ENCODE results near the gene LRRTM4. TPM values are rescaled to one million over a fixed set of nuclear protein-coding genes. Genes with fewer than 3 reads are reported as not detected.

LRRTM4 gene
- polyA plus RNA-seq, 1 donor (not counting 4 experiments of a cell fraction or from before 2014, with no cell fraction given), result not detected

DNA sequence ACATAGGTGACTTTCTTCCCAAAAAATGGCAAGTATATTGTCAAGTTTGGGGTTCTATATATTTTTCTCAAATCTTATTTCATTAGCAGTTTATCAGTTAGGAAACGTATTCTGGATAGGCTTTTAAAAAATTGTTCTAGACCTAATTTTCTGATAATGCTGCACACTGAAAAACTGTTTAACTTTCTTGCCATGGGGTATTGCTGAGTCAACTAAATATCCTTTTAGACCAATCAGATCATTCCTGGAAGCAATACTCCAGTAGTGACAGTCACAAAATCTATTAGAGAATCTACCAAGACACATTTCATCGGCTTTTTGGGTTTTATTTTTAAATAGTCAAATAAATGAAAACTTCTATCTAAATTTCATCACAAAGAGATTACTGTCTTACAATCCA lies 440.6 kb downstream of the LRRTM4 start:
- no peak overlapping the region for H3K27ac ChIP-seq (ENCODE audit: control insufficient read depth, insufficient read depth, low read length)
- no peaks in the 10 kb centered on the region for H3K79me2 ChIP-seq (ENCODE audit: control insufficient read depth, insufficient read depth, low read length)
- no peaks in the 10 kb centered on the region for H4K20me1 ChIP-seq (ENCODE audit: control insufficient read depth, extremely low read depth, insufficient read depth, low read length)
- DNase-seq (ENCODE audit: low read depth, low spot score) (no peak), FAIRE-seq (no peak)
- H3K9ac ChIP-seq (ENCODE audit: control insufficient read depth, extremely low read depth, insufficient read depth, low read length), result no peak overlapping the region
- no peak overlapping the region for H2AFZ ChIP-seq (ENCODE audit: control insufficient read depth, low read length)
- no peak overlapping the region for H3K4me2 ChIP-seq (ENCODE audit: control insufficient read depth, extremely low read depth, insufficient read depth, low read depth, low read length)
- H3K9me1 ChIP-seq (ENCODE audit: control insufficient read depth, extremely low read depth, insufficient read depth, low read length), result no peaks in the 10 kb centered on the region
- H3K9me3 ChIP-seq (ENCODE audit: control insufficient read depth, low read depth, low read length), result no peaks in the 10 kb centered on the region
- no peak overlapping the region for H3K4me3 ChIP-seq (ENCODE audit: control insufficient read depth in 2 of 3, extremely low read depth in 1 of 3, insufficient read depth in 2 of 3, low read depth in 1 of 3, low read length in 3 of 3)
- no peaks in the 10 kb centered on the region for H3K36me3 ChIP-seq (ENCODE audit: control insufficient read depth in 2 of 2, extremely low read depth in 1 of 2, insufficient read depth in 2 of 2, low read length in 2 of 2)
- H3K27me3 ChIP-seq (ENCODE audit: control insufficient read depth, extremely low read depth, insufficient read depth, low read length), result no peaks in the 10 kb centered on the region
- no peaks in the 10 kb centered on the region for H3K4me1 ChIP-seq (ENCODE audit: control insufficient read depth, extremely low read depth, insufficient read depth, low read length)
- dilution Hi-C loops (cut with MboI; ENCODE audit: extremely low pct_ligation_motif_present, low sequenced_read_pairs), result no loop called here
- no peak for TF ChIP-seq EZH2 (IDR thresholded peaks at IDR 0.05; ENCODE audit: low read length)
- TF ChIP-seq, protein P1, sequence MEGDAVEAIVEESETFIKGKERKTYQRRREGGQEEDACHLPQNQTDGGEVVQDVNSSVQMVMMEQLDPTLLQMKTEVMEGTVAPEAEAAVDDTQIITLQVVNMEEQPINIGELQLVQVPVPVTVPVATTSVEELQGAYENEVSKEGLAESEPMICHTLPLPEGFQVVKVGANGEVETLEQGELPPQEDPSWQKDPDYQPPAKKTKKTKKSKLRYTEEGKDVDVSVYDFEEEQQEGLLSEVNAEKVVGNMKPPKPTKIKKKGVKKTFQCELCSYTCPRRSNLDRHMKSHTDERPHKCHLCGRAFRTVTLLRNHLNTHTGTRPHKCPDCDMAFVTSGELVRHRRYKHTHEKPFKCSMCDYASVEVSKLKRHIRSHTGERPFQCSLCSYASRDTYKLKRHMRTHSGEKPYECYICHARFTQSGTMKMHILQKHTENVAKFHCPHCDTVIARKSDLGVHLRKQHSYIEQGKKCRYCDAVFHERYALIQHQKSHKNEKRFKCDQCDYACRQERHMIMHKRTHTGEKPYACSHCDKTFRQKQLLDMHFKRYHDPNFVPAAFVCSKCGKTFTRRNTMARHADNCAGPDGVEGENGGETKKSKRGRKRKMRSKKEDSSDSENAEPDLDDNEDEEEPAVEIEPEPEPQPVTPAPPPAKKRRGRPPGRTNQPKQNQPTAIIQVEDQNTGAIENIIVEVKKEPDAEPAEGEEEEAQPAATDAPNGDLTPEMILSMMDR (optimal IDR thresholded peaks at IDR 0.05 in 1 of 3, IDR thresholded peaks at IDR 0.05 in 1 of 3, conservative IDR thresholded peaks at IDR 0.05 in 1 of 3; ENCODE audit: extremely low read depth in 1 of 3, insufficient read depth in 2 of 3, low read length in 3 of 3), result no peak

DNA sequence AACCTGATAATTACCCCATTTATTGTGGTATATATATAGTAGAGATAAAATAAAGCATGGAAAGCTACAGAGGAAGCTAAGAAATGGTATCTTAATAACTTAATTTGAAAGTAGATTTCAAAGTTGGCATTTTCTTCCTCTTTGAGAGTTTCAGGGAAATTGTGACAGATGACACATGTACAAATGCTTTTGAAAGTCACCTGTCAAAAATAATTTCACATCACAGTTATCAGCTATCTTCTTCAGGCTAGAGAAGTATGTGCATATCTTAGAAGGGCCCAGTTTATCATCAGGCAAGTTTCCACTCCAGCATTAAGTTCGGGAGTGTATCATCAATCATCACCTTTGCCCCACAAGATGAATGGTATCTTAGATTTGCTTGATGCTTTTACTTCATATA lies 457.9 kb downstream of the LRRTM4 start:
- dilution Hi-C loops (cut with MboI; ENCODE audit: extremely low pct_ligation_motif_present, low sequenced_read_pairs), result no loop called here
- Histone ChIP-seq H3K27me3 (ENCODE audit: control insufficient read depth, extremely low read depth, insufficient read depth, low read length) (no peaks in the 10 kb centered on the region), H3K9ac (ENCODE audit: control insufficient read depth, extremely low read depth, insufficient read depth, low read length) (no peak overlapping the region), H3K36me3 (ENCODE audit: control insufficient read depth in 2 of 2, extremely low read depth in 1 of 2, insufficient read depth in 2 of 2, low read length in 2 of 2) (no peaks in the 10 kb centered on the region), H3K9me1 (ENCODE audit: control insufficient read depth, extremely low read depth, insufficient read depth, low read length) (no peaks in the 10 kb centered on the region), H2AFZ (ENCODE audit: control insufficient read depth, low read length) (no peak overlapping the region), H4K20me1 (ENCODE audit: control insufficient read depth, extremely low read depth, insufficient read depth, low read length) (no peaks in the 10 kb centered on the region), H3K79me2 (ENCODE audit: control insufficient read depth, insufficient read depth, low read length) (no peaks in the 10 kb centered on the region), H3K4me1 (ENCODE audit: control insufficient read depth, extremely low read depth, insufficient read depth, low read length) (no peaks in the 10 kb centered on the region), H3K4me3 (ENCODE audit: control insufficient read depth in 2 of 3, extremely low read depth in 1 of 3, insufficient read depth in 2 of 3, low read depth in 1 of 3, low read length in 3 of 3) (no peak overlapping the region), H3K9me3 (ENCODE audit: control insufficient read depth, low read depth, low read length) (no peaks in the 10 kb centered on the region), H3K27ac (ENCODE audit: control insufficient read depth, insufficient read depth, low read length) (no peak overlapping the region), H3K4me2 (ENCODE audit: control insufficient read depth, extremely low read depth, insufficient read depth, low read depth, low read length) (no peak overlapping the region)
- DNase-seq (ENCODE audit: low read depth, low spot score) (no peak), FAIRE-seq (no peak)
- no peak for TF ChIP-seq EZH2 (IDR thresholded peaks at IDR 0.05; ENCODE audit: low read length)
- TF ChIP-seq, protein P1 (optimal IDR thresholded peaks at IDR 0.05 in 1 of 3, IDR thresholded peaks at IDR 0.05 in 1 of 3, conservative IDR thresholded peaks at IDR 0.05 in 1 of 3; ENCODE audit: extremely low read depth in 1 of 3, insufficient read depth in 2 of 3, low read length in 3 of 3), result no peak
